H1 (cell line): ENCODE measurements around the gene SLC37A3. TPM values are rescaled to one million over a fixed set of nuclear protein-coding genes. Genes with fewer than 3 reads are reported as not detected.

Experiments used
- CTCF ChIA-PET: fragments of 300-600 bp; sonication (Branson Sonifier 250); formaldehyde crosslinking; loops from one replicate; lab custom pipeline; 2021; ENCODE audit not compliant: partially characterized antibody; lab: Charles Lee
- POLR2A ChIA-PET: fragments of 300-600 bp; sonication (Branson Sonifier 250); formaldehyde crosslinking; loops from one replicate; lab custom pipeline; 2021; ENCODE audit warnings: inconsistent platforms; ENCODE audit not compliant: partially characterized antibody; lab: Charles Lee
- DNase-seq, 2 experiments: peaks; one replicate each; pipeline versions ENCODE4 v3.0.0 to v3.0.0-alpha.2; 2010 to 2022; ENCODE audit warnings: low spot score in 2 of 2, low read depth in 1 of 2, mixed read lengths in 1 of 2
- FAIRE-seq: peaks from 2 replicates; lab custom pipeline; 2011; peaks lifted over from hg19 to GRCh38; lab: Jason Lieb, UNC
- H2AFZ ChIP-seq: 2 replicates; pipeline ENCODE4 v1.8.1; 2012; ENCODE audit warnings: low read length, inconsistent platforms
- H2AK5ac ChIP-seq: 2 replicates; pipeline ENCODE4 v1.6.1; 2013; ENCODE audit warnings: low read depth, low read length
- H2BK120ac ChIP-seq: replicated peaks from 2 replicates; pipeline ENCODE3; 2013; ENCODE audit warnings: low read depth, low read length, inconsistent platforms
- H2BK12ac ChIP-seq: 2 replicates; pipeline ENCODE4 v1.6.1; 2013; ENCODE audit warnings: low read depth, low read length
- H2BK15ac ChIP-seq: 2 replicates; pipeline ENCODE4 v1.6.1; 2013; ENCODE audit warnings: low read length
- H2BK20ac ChIP-seq: 2 replicates; pipeline ENCODE4 v1.6.1; 2013; ENCODE audit warnings: low read length
- H2BK5ac ChIP-seq: 2 replicates; pipeline ENCODE4 v1.6.1; 2013; ENCODE audit warnings: low read depth, low read length
- H3K14ac ChIP-seq: 2 replicates; pipeline ENCODE4 v1.6.1; 2013; ENCODE audit warnings: inconsistent platforms; ENCODE audit not compliant: insufficient read length
- H3K18ac ChIP-seq: 2 replicates; pipeline ENCODE4 v1.6.1; 2013; ENCODE audit warnings: low read length; ENCODE audit errors: extremely low read depth
- H3K23ac ChIP-seq: 2 replicates; pipeline ENCODE4 v1.6.1; 2013; ENCODE audit warnings: inconsistent platforms; ENCODE audit not compliant: insufficient read length
- H3K23me2 ChIP-seq: 2 replicates; pipeline ENCODE4 v1.6.1; 2013; ENCODE audit warnings: low read depth, low read length
- H3K27ac ChIP-seq: 2 replicates; pipeline ENCODE4 v1.6.1; 2011; ENCODE audit warnings: low read depth, low read length, inconsistent platforms
- H3K27me3 ChIP-seq, 4 experiments: replicated peaks in 1 of 4; 1 replicate in 1 of 4; 2 replicates in 3 of 4; pipeline versions ENCODE4 v1.6.1 to v1.8.1; 2011 to 2013; ENCODE audit warnings: low read length in 3 of 4, mild to moderate bottlenecking in 3 of 4, inconsistent platforms in 2 of 4, mixed read lengths in 2 of 4, moderate library complexity in 1 of 4; ENCODE audit not compliant: control insufficient read depth in 3 of 4, insufficient read depth in 3 of 4; ENCODE audit errors: extremely low read depth in 1 of 4
- H3K36me3 ChIP-seq, 4 experiments: 2 replicates each; pipeline versions ENCODE4 v1.6.1 to v1.8.1; 2011 to 2013; ENCODE audit warnings: mild to moderate bottlenecking in 4 of 4, low read length in 3 of 4, moderate library complexity in 2 of 4, control low read depth in 1 of 4, inconsistent platforms in 1 of 4; ENCODE audit not compliant: insufficient read depth in 4 of 4, control insufficient read depth in 2 of 4
- H3K4ac ChIP-seq: replicated peaks from 2 replicates; pipeline ENCODE3; 2013; ENCODE audit warnings: low read length, low read depth, mixed read lengths, inconsistent platforms; ENCODE audit not compliant: insufficient read length
- H3K4me1 ChIP-seq, 4 experiments: replicated peaks in 1 of 4; 1 replicate in 1 of 4; 2 replicates in 3 of 4; pipeline versions ENCODE4 v1.6.1 to v1.8.1; 2011 to 2013; ENCODE audit warnings: low read length in 3 of 4, inconsistent platforms in 2 of 4, mixed read lengths in 1 of 4; ENCODE audit not compliant: insufficient read depth in 4 of 4, control insufficient read depth in 3 of 4
- H3K4me2 ChIP-seq, 2 experiments: 2 replicates each; pipeline versions ENCODE4 v1.6.1 to v1.8.1; 2011 to 2013; ENCODE audit warnings: low read depth in 2 of 2, low read length in 2 of 2, control low read depth in 1 of 2, inconsistent platforms in 1 of 2, mild to moderate bottlenecking in 1 of 2; ENCODE audit not compliant: insufficient read depth in 1 of 2
- H3K4me3 ChIP-seq, 4 experiments: fragments of 200-600, 300-600 bp in 1 of 4; sonication (generic), shearing (Covaris generic), sonication (Bioruptor Twin) in 1 of 4; 2 replicates each; pipeline versions ENCODE4 v1.5.1 to v1.8.1; 2011 to 2016; ENCODE audit warnings: low read length in 4 of 4, low read depth in 3 of 4, control low read depth in 2 of 4, inconsistent platforms in 2 of 4, mild to moderate bottlenecking in 2 of 4, mixed read lengths in 1 of 4, moderate library complexity in 1 of 4; ENCODE audit not compliant: insufficient read depth in 2 of 4; ENCODE audit errors: extremely low read depth in 1 of 4
- H3K56ac ChIP-seq: replicated peaks from 2 replicates; pipeline ENCODE3; 2013; ENCODE audit warnings: low read depth, mild to moderate bottlenecking, mixed read lengths, low read length, inconsistent platforms; ENCODE audit not compliant: insufficient read length
- H3K79me1 ChIP-seq: 2 replicates; pipeline ENCODE4 v1.6.1; 2013; ENCODE audit warnings: low read depth, low read length, control low read depth
- H3K79me2 ChIP-seq, 2 experiments: 2 replicates each; pipeline versions ENCODE4 v1.6.1 to v1.8.1; 2012 to 2013; ENCODE audit warnings: low read length in 2 of 2, mild to moderate bottlenecking in 2 of 2, inconsistent platforms in 1 of 2; ENCODE audit not compliant: insufficient read depth in 2 of 2, control insufficient read depth in 1 of 2
- H3K9ac ChIP-seq, 4 experiments: replicated peaks in 1 of 4; 1 replicate in 1 of 4; 2 replicates in 3 of 4; pipeline versions ENCODE4 v1.6.1 to v1.8.1; 2011 to 2013; ENCODE audit warnings: low read depth in 3 of 4, low read length in 3 of 4, control low read depth in 2 of 4, mild to moderate bottlenecking in 2 of 4, moderate library complexity in 2 of 4, inconsistent platforms in 1 of 4; ENCODE audit errors: extremely low read depth in 1 of 4
- H3K9me3 ChIP-seq, 2 experiments: 2 replicates each; pipeline versions ENCODE4 v1.6.1 to v1.8.1; 2012 to 2013; ENCODE audit warnings: mild to moderate bottlenecking in 2 of 2, moderate library complexity in 2 of 2, control low read depth in 1 of 2, inconsistent platforms in 1 of 2, low read depth in 1 of 2, low read length in 1 of 2, mixed read lengths in 1 of 2; ENCODE audit not compliant: insufficient read depth in 2 of 2
- H4K20me1 ChIP-seq, 2 experiments: replicated peaks in 1 of 2; 2 replicates each; pipeline versions ENCODE3 to v1.8.1; 2011 to 2013; ENCODE audit warnings: inconsistent platforms in 2 of 2, low read length in 2 of 2, mild to moderate bottlenecking in 1 of 2; ENCODE audit not compliant: insufficient read depth in 2 of 2, control insufficient read depth in 1 of 2
- H4K5ac ChIP-seq: 2 replicates; pipeline ENCODE4 v1.6.1; 2013; ENCODE audit warnings: low read length, low read depth, mixed read lengths, inconsistent platforms; ENCODE audit not compliant: insufficient read length
- H4K8ac ChIP-seq: 2 replicates; pipeline ENCODE4 v1.8.0; 2013; ENCODE audit warnings: mild to moderate bottlenecking, moderate library complexity, low read length, inconsistent platforms; ENCODE audit not compliant: insufficient read depth; ENCODE audit errors: extremely low read depth
- H4K91ac ChIP-seq: replicated peaks from 2 replicates; pipeline ENCODE3; 2013; ENCODE audit warnings: low read length, mixed read lengths, inconsistent platforms; ENCODE audit not compliant: insufficient read length
- CHD2 ChIP-seq: IDR thresholded peaks from 2 replicates; pipeline ENCODE4 v1.6.1; 2012; ENCODE audit warnings: low read length, improper control_type of control experiment
- MAFK ChIP-seq: IDR thresholded peaks from 2 replicates; pipeline ENCODE4 v1.6.1; 2012; ENCODE audit warnings: low read depth, mild to moderate bottlenecking, improper control_type of control experiment, low read length
- RBBP5 ChIP-seq: IDR thresholded peaks from 2 replicates; pipeline ENCODE4 v1.7.1; 2012; ENCODE audit warnings: low read depth, mild to moderate bottlenecking, inconsistent platforms, low read length, moderate library complexity, borderline replicate concordance
- RNF2 ChIP-seq: fragments of 200-900, 300-1000 bp; sonication (generic); IDR thresholded peaks from 2 replicates; pipeline ENCODE4 v1.7.1; 2016; ENCODE audit warnings: borderline replicate concordance, low read depth, mild to moderate bottlenecking, antibody characterized with exemption, low read length; ENCODE audit not compliant: poor library complexity, severe bottlenecking; ENCODE audit errors: missing control alignments
- SP1 ChIP-seq: IDR thresholded peaks from 2 replicates; pipeline ENCODE4 v1.6.1; 2011; ENCODE audit warnings: low read depth, low read length
- SP4 ChIP-seq: IDR thresholded peaks from 2 replicates; pipeline ENCODE4 v1.6.1; 2012; ENCODE audit warnings: low read length, inconsistent platforms
- WGBS, 2 experiments: shearing (Covaris generic) in 1 of 2; methylation state at CpG; one replicate each; pipeline versions ENCODE4 v1.1.6 to v1.1.7; 2013 to 2015; ENCODE audit warnings: low lambda C conversion rate in 2 of 2, mixed read lengths in 2 of 2, inconsistent platforms in 1 of 2, low coverage in 1 of 2, missing lambda C conversion rate in 1 of 2; ENCODE audit not compliant: insufficient replicate concordance in 2 of 2, insufficient coverage in 1 of 2, insufficient read length in 1 of 2; ENCODE audit errors: extremely low coverage in 1 of 2, missing lambda C conversion rate in 1 of 2; 5-methylcytosine and 5-hydroxymethylcytosine counted together
- polyA plus RNA-seq, 7 experiments: library from polyadenylated mRNA; depleted of rRNA in 3 of 7; stranded (reverse) in 5 of 7; unstranded in 2 of 7; fragments of >200 nt in 5 of 7; fragments of 200-250 nt in 2 of 7; gene quantifications; 1 replicate in 5 of 7; 2 replicates in 1 of 7; 4 replicates in 1 of 7; pipeline versions ENCODE4 v1.2.1 to v1.2.3, GENCODE V29; 2011 to 2013; ENCODE audit warnings: missing spikeins in 2 of 7, mixed read lengths in 2 of 7
- total RNA-seq: library from RNA; stranded (reverse); fragmentation: NEBNext Ultra II Directional; extraction: Animal tissue kit (Norgen Biotek cat#: 25700); gene quantifications from 2 replicates; pipeline ENCODE4 v1.2.1, GENCODE V29; 2021

SLC37A3 gene
- total and polyA plus RNA-seq, 2 of the 8 experiments (the other 6 are each of a cell fraction or from before 2014, with no cell fraction given), result 58.2 to 71.0 TPM

GRCh38 chr7:140417456-140418155, 19.3 kb upstream of the SLC37A3 start:
- Histone ChIP-seq H2AK5ac (no peak overlapping the region), H3K23me2 (0 out of 2 replicates have a peak, but pooled peaks cover 1% of the 10 kb centered on the region), H4K91ac (no peak overlapping the region), H3K56ac (no peak overlapping the region), H3K4me3 (no peak overlapping the region), H3K18ac (no peak overlapping the region), H2BK15ac (no peak overlapping the region), H3K4me1 (no peaks in the 10 kb centered on the region), H3K27ac (no peak overlapping the region), H4K20me1 (no peaks in the 10 kb centered on the region), H2BK20ac (no peak overlapping the region), H4K8ac (no peak overlapping the region; the same call in 1 of the 2 replicates), H3K14ac (no peak overlapping the region), H2BK12ac (no peak overlapping the region), H2AFZ (no peak overlapping the region), H4K5ac (no peak overlapping the region), H2BK5ac (no peak overlapping the region), H3K27me3 (no peaks in the 10 kb centered on the region), H2BK120ac (no peak overlapping the region), H3K9me3 (no peaks in the 10 kb centered on the region), H3K4ac (no peak overlapping the region), H3K23ac (no peak overlapping the region), H3K79me1 (no peaks in the 10 kb centered on the region), H3K36me3 (peaks cover 0 to 3% (median 0%) of the 10 kb centered on the region in 4 experiments; a peak in 1 of 8 replicates), H3K79me2 (no peaks in the 10 kb centered on the region), H3K4me2 (no peak overlapping the region), H3K9ac (no peak overlapping the region)
- no peak for DNase-seq
- POLR2A ChIA-PET, result interaction anchor here (0.6 to 1.5 kb wide), 3 partner anchors 9 to 787 kb away, joined by 3 read pairs; no protein-coding TSS in a partner anchor
- CTCF ChIA-PET, result interaction anchor here (0.6 to 2.0 kb wide), 6 partner anchors 23 to 270 kb away, joined by 3 to 8 read pairs (median 4); no protein-coding TSS in a partner anchor
- FAIRE-seq, result no peak
- no peak for TF ChIP-seq SP1
- TF ChIP-seq SP4, result no peak
- TF ChIP-seq MAFK, result no peak
- TF ChIP-seq RBBP5, result no peak
- TF ChIP-seq RNF2, result no peak
- TF ChIP-seq CHD2, result no peak
- 88% methylated on average over 8 of the region's 8 CpGs; no CpG with 5 or more reads in 1 of the 2 experiments for whole genome bisulfite sequencing, 2 experiments
